ENCODE measurements around the gene MINDY4.

DNA sequence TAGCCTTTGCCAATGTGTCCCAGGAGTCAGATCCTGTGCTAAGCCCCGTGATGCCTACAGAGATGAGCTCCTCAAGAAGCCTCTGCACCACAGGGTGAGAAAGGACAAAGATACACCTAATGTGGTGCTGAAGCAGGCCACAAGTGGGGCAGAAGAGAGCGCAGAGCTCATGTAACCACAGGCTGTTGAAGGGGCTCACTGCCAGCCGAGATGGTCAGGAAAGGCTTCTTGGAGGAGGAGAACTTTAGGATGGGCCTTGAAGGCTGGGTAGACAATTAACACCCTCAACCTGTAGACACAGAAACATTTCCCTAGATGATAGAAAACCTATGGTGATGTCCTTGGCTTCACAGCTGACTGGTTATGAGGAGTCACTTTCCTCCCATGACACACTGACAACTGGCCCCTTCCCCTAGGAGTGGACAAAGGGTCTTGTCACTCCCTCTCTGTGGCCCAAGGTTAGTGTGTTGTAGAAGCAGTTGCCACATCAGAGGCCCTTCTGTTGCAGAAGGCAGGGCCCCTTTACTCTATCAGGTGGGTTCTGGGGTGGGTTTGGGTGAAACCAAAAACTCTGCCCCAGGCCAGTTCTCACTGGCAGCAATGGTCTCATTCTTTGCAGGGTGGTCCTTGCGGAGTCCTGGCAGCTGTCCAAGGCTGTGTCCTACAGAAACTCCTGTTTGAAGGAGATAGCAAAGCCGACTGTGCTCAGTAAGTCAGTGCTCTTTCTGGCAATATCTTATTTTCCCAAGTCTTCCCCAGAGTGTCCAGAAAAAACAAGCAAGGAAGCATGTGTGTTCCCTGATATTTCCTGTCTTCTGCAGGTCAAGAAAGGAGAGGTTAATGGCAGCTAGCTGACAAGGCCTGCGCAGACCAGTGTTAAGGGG lies 69.2 kb downstream of the MINDY4 start:
- TF ChIP-seq, protein P1, sequence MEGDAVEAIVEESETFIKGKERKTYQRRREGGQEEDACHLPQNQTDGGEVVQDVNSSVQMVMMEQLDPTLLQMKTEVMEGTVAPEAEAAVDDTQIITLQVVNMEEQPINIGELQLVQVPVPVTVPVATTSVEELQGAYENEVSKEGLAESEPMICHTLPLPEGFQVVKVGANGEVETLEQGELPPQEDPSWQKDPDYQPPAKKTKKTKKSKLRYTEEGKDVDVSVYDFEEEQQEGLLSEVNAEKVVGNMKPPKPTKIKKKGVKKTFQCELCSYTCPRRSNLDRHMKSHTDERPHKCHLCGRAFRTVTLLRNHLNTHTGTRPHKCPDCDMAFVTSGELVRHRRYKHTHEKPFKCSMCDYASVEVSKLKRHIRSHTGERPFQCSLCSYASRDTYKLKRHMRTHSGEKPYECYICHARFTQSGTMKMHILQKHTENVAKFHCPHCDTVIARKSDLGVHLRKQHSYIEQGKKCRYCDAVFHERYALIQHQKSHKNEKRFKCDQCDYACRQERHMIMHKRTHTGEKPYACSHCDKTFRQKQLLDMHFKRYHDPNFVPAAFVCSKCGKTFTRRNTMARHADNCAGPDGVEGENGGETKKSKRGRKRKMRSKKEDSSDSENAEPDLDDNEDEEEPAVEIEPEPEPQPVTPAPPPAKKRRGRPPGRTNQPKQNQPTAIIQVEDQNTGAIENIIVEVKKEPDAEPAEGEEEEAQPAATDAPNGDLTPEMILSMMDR (IDR thresholded peaks at IDR 0.05 in 2 of 3, conservative IDR thresholded peaks at IDR 0.05 in 1 of 3; ENCODE audit: control insufficient read depth in 2 of 3, extremely low read depth in 1 of 3, insufficient read depth in 1 of 3, low read depth in 3 of 3, low read length in 3 of 3), result no peak
- TF ChIP-seq, protein P2, sequence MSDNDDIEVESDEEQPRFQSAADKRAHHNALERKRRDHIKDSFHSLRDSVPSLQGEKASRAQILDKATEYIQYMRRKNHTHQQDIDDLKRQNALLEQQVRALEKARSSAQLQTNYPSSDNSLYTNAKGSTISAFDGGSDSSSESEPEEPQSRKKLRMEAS (IDR thresholded peaks at IDR 0.05; ENCODE audit: low read depth, low read length), result no peak
- TF ChIP-seq, protein P3, sequence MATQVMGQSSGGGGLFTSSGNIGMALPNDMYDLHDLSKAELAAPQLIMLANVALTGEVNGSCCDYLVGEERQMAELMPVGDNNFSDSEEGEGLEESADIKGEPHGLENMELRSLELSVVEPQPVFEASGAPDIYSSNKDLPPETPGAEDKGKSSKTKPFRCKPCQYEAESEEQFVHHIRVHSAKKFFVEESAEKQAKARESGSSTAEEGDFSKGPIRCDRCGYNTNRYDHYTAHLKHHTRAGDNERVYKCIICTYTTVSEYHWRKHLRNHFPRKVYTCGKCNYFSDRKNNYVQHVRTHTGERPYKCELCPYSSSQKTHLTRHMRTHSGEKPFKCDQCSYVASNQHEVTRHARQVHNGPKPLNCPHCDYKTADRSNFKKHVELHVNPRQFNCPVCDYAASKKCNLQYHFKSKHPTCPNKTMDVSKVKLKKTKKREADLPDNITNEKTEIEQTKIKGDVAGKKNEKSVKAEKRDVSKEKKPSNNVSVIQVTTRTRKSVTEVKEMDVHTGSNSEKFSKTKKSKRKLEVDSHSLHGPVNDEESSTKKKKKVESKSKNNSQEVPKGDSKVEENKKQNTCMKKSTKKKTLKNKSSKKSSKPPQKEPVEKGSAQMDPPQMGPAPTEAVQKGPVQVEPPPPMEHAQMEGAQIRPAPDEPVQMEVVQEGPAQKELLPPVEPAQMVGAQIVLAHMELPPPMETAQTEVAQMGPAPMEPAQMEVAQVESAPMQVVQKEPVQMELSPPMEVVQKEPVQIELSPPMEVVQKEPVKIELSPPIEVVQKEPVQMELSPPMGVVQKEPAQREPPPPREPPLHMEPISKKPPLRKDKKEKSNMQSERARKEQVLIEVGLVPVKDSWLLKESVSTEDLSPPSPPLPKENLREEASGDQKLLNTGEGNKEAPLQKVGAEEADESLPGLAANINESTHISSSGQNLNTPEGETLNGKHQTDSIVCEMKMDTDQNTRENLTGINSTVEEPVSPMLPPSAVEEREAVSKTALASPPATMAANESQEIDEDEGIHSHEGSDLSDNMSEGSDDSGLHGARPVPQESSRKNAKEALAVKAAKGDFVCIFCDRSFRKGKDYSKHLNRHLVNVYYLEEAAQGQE (IDR thresholded peaks at IDR 0.05; ENCODE audit: low read depth, low read length), result no peak
- TF ChIP-seq ATF7 (IDR thresholded peaks at IDR 0.05; ENCODE audit: low read depth) (no peak), EGR1 (IDR thresholded peaks at IDR 0.05; ENCODE audit: borderline replicate concordance in 1 of 2, low read depth in 2 of 2, low read length in 2 of 2) (no peak), YY1 (IDR thresholded peaks at IDR 0.05; ENCODE audit: low read depth, low read length) (no peak), HCFC1 (IDR thresholded peaks at IDR 0.05; ENCODE audit: low read length) (no peak)
